GM18498 (cell line): ENCODE data around the gene CCNJ.

Experiments
- ATAC-seq: cut with Tn5 transposase; IDR thresholded peaks from one replicate; pipeline ENCODE4 v1.9.1; 2021; ENCODE audit warnings: mild to moderate bottlenecking, moderate library complexity; ENCODE audit not compliant: unreplicated experiment

CCNJ gene

DNA sequence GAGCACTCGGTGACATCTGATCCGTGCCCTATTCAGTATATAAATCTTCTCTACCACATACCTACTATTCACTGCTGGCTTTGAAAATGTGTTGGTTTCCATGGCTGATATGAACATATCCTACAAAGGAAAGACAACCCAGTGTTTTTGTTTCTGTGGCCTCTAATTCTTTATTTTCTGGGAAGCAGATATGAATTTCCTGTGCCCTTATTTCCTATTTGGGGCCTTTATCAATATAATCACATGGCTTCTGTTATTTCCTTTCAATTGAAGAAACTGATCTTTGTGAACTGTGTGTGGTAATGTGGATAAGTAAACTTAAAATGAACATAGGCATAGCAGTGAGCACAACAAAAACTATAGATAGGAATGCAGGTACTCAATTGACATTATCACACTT lies 10.6 kb downstream of the CCNJ start:
- no peak for ATAC-seq

DNA sequence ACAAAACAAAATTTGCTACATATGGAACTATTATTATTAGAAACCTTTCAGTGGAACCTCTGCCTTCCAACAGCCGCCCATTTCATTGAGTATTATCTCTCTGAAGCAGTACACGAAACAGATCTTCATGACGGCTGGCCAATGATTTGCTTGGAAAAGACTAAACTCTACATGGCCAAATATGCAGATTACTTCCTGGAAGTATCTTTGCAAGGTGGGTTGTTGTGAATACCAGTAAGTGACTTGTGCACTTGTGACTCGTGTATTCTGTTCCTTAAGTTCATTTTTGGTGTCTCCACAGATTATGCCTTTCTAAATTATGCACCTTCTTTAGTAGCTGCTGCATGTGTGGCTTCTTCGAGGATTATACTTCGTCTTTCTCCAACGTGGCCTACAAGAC lies 13.4 kb downstream of the CCNJ start:
- ATAC-seq = no peak

DNA sequence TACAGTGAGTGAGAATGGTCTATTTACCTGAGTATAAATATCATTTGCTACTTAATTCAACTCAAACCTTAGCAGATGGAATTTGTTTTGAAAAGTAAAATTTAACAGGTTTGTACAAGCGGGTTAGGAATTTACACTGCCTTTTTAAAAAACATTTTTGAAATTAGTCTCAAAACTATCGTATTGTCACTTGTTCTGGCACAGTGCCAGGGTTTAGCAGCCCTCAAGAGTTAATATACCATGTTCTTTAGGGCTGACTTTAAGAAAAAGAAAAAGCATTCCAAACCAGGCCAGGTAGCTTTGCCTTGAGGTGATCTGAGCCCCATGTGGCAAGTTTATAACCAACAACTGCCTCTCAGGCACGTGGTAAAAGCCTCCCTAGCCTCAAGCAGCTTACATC lies 17.8 kb downstream of the CCNJ start:
- ATAC-seq = no peak

DNA sequence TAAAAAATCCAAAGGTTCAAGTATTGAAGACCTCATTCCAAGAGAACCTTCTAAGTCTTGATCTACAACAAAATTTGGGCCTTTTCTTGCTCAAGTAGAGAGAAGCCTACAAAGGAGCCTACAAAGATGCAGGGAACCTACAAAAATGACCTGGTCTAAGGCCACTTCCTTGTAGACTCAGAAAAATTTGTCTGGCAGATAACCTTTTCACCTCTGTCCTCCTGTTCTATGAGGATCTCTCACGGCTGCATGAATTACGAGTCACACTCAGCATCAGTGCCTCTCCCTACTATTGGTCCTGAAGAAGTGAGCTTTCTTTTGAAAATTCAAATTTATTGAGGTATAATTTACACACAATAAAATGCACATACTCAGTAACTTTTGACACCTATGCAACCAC lies 29.3 kb downstream of the CCNJ start:
- no peak for ATAC-seq

DNA sequence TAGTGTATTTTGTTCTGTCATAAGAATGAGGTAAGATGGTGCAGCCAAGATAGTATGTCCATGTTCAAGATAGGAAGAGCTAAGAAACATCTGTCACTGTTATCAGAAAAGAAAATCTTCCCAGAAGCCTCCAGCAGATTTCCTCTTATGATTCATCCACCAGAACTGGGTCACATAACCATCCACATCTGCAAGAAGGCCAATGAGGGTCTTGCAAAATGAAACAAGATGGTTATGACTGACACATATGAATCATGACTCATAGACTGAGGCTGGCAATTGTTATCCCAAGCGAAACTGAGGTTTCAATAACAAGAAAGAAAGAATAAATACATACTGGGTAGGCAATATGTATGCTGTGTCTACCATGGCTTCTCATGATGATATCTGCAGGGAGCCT lies 30.3 kb downstream of the CCNJ start:
- ATAC-seq = no peak

DNA sequence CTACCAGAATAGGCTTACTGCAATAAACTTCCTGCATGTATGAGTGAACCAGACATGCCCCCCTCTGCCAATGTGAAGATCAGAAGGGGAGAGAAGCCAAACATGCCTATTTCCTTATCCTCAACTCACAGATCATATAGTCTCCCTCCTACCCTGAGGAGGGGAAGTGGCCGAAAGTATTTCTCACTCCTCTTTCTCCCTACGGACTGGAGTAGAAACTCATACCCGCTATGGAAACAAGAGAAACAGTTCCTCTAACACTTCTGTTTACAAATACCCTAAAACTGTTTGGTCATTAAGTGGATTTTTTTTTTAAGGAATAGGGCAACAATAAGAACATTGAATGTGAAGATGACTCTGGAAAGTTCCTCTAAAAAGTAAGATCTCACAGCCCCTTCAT lies 31.4 kb downstream of the CCNJ start:
- no peak for ATAC-seq

DNA sequence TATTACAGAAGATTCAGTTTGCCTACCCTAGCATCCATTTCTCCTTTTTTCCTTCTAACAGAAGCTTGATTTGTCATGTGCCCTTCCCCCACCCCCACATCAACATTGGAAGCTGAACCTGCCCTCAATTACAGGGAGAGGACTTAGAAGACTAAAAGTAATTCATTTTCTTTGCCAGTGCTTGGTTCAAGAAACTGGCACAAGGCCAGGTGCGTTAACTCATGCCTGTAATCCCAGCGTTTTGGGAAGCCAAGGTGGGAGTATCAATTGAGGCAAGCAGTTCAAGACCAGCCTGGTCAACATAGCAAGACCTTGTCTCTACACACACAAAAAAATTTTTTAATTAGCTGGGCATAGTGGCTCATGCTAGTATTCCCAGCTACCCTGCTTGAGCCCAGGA lies 32.6 kb downstream of the CCNJ start:
- ATAC-seq = no peak

DNA sequence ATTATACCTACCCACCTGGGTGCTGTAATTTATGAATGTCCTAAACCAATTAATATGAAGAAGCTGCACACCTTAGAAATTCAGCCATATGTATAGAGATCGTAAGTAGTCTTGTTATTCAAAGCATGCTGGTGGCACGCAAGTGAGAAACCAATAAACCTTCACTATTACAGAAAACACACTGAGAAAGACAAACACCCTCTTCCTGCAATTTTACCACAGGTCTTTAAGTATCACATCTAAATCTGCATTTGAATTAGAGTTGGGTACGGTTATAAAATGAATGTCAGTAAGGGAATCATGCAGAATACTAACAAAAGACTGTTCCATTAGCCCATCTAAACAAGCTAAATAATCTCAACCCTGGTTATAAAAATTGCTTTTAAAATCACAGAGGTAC lies 33.8 kb downstream of the CCNJ start:
- no peak for ATAC-seq

DNA sequence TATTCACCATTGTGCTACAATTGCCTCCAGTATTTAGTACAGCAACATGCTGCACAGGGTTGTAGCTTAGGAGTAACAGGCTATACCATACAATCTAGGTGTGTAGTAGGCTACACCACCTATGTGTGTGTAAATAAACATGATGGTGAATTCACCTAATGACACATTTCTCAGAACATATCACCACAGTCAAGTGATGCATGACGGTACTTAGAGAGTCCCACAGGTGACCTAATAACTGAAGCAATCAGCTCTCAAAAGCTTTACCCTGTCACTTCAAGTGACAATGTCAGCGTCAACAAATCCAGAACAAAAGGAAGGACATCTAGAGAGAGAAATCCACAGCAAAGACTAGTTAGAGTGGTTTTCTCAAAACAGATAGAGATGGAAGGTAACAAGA lies 38.8 kb downstream of the CCNJ start:
- ATAC-seq = no peak

DNA sequence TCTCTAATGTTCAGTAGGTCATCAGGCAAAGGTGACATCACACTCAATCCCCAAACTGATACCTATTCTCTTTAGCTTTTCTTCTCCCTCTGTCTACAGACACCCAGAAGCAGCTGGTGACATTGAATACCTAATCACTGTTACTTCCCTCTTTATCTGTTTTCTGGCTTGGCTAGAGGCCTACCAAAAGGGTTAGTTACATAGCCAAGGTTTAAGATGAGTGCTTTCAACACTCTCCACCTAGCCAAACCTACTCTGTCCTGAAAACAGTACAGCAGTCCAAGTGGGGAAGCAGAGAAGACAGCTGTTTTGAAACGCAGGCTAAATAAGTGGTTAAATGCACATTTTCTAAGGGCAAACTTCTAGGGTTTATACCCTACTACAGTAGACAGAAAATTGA lies 39.4 kb downstream of the CCNJ start:
- no peak for ATAC-seq

DNA sequence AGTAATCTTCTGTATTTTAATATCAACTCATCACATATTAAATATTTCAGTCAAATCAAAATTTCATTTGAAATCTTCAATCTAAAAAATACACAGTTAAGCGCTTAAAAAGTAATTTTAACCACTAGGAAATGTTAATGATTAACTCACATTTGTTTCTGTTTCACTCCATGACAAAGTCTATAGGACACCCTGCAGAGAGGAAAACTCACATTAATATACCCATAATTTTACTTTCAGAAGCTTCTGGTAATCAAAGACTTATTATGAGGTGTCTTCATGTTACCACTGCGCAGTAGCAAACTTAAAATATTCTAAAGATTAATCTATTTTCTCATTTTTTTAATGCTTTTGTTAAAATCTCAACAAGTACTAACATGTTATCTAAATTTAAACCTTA lies 45.7 kb downstream of the CCNJ start:
- ATAC-seq = no peak

DNA sequence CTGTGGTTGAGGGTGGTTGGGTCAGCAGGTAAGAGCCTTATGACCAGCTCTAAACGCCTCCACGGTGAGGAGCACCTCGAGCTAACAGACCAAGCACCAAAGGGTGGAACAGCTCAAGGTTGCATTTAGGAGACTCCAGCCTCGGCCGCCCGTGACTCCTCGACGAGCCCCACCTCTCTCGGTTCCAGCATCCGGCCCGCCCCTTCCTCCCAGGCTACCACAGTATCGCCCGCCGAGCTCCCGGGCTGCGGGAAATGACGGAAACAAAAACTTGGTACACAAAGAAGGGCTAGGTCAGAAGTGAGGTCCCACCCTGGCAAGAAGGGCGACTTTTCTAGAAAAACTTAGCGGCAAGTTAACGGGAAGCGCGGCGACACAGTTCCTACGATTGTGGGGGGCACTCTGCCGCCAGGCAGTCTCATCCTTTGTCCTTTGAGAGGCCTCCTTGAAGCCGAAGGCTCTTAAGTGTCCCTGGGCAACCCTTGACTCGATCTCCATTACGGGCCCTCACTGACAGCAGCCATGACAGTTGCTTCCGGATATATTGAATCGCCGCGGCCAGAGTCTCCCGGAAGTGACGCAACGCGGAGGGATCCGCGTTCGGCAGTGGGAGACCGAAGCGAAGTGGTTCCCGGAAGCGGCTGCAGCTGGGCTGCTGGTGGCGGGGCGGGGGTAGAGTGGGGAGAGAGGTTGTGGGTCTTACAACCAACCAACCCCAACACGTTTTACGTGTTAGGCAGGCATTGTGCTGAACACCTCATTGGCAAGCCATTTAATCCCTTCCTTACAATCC lies 46.5 kb downstream of the CCNJ start:
- ATAC-seq = peak; percentile 90

DNA sequence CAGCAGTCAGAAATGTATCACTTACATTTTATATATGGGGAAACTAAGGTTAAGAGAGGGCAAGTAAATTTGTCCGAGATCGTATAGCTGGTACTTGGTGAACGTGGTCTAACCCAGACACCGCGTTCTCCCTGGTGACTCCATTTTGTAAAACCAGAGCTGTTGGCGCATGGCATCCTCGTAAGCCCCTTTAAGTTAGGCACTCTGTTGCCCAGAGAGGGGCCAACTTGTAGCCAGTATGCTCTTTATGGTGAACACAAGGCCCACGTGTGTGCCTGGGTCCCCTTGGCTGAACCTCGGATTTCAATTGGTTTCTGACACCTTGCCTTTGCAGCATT lies 47.0 kb downstream of the CCNJ start:
- ATAC-seq = no peak

DNA sequence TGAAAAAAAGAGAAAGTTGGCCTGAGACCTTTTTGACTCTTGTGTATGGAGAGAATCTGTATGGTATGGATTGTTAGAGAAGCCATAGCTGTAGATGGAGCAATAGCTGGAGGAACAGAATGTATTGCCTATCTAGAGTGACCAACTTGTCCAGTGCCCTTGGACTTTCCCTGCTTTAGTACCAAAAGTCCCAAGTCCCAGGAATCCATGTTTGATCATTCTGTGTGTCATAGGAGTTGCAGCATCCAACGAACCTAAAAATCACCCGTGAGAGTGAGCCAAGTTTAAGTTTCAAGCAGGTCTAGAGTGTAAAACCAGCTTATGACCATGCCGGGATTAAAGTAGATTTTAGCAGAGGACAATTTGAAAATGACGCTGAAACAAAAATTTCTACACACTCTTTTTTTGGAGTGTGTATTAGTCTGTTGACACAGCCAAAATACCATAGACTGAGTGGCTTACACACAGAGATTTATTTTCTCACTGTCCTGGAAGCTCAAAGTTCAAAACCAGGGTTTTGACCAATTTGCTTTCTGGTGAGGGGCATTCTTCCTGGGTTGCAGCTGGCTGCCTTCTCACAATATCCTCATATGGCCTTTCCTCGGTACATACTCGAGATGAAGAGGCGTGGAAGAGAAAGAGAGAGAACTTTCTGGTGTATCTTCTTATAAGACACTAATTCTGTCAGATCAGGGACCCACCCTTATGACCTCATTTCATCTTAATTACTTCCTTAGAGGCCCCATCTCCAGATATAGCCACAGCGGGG lies 49.8 kb downstream of the CCNJ start:
- no peak for ATAC-seq

DNA sequence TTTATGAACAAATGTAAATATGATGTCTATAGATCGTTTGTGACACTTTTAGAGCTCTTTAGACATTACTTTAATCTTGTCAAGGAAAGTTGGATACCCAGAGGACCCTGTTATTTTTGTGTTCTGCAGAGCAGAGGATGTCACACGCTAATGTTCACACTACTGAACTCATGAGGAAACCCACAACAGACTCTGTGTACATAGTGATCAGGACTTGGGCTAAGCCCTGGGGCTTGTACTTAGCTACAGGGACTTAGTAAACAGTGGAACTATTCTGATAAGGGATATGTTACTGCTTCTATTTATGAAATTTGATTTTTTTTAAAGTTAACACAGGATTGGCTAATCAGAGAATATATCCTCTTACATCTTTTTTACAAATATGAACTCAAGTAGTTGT lies 50.6 kb downstream of the CCNJ start:
- ATAC-seq = no peak

DNA sequence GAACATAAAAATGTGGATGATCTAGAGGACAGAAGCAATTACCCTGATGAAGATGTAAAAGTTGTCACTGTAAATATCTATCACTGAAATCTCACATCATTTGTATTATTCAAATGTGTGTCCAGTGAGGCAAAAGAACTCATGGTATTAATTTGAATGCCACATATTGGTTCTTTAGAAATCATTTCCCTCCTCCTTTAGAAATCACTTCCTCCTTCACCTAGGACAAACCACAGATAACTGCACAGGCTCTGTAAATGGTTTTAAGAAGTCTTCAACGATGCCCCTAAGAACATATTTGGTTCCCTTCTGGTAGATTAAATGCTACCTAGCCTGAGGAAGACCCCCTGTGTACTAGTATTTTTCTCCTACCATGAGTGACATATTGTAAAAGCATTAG lies 53.6 kb downstream of the CCNJ start:
- ATAC-seq = no peak

DNA sequence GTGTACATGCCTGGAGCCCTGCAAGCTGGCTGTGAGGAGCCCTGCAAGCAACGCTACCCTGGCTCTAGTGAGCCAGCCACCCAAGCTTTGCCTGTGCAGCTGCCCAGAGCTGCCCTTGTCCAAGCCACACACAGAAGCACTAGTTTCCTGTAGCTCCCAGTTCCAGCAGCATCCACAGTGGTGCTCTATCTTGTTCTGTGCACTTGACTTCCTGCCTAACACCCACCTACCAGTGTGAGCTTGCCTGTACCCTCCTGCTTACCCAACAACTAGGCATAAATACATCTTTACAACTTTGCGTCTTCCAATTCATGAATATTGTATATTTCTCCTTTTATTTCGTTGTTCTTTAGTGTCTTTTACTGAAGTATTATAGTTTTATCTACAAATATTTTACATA lies 54.5 kb downstream of the CCNJ start:
- no peak for ATAC-seq

DNA sequence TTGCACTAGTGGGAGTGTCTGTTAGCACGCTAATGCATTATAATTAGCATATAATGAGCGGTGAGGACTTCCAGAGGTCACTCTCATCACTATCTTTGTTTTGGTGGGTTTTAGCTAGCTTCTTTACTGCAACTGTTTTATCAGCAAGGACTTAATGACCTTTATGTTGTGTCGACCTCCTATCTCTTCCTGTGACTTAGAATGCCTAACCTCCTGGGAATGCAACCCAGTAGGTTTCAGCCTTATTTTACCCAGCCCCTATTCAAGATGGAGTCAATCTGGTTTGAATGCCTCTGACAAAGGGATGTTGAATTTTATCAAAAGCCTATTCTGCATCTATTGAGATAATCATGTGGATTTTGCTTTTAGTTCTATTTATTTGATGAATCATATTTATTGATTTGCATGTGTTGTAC lies 64.2 kb downstream of the CCNJ start:
- no peak for ATAC-seq
